GM21381 (cell line): Measurements from ENCODE around the gene KCTD14.
A peak's percentile ranks its signal among the peaks of the same experiment; 100 is the strongest.
"Not testable (repeated sequence)": the region's sequence is repeated elsewhere in the genome, so short reads cannot be mapped to it uniquely, and the experiment has no call there.

ENCODE experiments used
- ATAC-seq: cut with Tn5 transposase; IDR thresholded peaks from one replicate; pipeline ENCODE4 v1.9.1; 2021; ENCODE audit warnings: mild to moderate bottlenecking, moderate library complexity; ENCODE audit not compliant: unreplicated experiment

KCTD14 gene

DNA sequence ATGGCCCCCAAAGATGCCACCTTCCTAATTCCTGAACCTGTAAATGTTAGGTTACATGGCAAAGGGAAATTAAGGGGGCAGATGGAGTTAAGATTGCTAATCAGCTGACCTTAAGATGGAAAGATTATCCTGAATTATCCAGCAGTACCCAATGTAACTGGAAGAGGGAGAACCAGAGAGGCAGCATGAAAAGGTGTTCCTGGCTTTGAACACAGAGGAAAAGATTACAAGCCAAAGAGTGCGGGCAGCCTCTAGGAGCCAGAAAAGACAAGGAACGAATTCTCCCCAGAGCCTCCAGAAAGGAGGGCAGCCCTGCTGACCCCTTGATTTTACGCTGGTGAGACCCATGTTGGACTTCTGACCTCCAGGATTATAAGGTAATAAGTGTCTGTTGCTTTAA is 25.5 kb upstream of the KCTD14 start:
- no peak for ATAC-seq

DNA sequence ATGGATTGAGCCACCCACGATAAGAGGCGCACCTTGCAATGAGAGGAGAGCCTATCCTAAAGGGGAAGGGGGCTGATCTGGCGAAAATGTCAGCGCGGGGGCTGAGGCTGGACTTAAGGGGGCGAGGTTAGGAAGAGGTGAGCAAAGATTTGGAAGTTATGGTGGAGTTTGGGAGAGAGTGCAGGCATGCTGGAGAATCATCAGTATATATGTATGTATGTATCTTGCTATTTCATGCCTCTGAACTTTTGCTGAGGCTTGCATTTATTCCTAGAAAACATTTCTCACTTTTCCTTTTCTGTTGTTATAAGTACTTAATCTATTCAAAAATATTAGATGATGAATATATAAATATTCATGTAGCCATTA is 23.4 kb upstream of the KCTD14 start:
- no peak for ATAC-seq

DNA sequence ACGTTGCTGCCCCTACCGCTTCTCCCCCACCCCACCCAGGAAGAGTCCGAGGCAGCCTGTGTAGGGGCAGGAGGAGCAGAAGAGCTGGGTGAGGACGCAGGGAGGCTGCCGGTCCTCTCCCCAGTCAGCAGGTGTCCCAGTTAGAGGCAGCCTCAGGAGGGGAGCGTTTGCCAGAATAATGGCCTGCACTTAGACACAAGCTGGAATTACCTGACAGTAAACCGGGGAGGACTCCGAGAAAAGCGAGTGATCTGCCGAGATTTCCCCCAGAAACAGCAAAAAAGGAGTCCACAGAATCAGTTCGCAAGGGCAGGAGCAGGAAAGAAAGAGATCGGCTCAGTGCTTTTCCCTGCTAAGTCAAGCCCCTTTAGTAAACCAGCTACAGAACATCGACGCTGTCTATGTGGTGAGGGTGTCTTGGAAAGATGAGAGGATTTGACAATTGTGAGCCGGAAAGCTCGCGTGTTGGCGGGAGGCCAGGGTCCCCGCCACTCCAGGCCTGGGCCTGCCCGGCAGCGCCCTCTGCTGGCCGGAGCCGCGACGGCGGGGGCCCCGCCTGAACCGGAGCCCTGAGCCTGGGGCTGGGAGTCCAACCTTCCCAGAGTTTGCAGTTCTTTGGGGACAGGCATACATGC is 22.9 kb upstream of the KCTD14 start:
- peak; percentile 70 for ATAC-seq

DNA sequence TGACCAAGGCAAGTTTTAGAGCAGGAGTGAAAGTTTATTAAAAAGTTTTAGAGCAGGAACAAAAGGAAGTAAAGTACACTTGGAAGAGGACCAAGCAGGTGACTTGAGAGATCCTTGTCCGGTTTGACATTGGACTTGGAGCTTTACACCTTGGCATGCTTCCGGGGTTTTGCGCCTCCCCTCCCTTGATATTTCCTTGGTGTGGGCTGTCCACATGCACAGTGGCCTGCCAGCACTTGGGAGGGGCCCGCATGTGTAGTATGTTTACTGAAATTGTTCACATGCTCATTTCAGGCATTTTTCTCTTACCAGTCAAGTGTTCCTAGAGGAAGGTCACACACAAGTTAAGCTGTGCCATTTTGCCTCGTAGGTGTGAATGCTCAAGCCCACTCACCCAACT is 21.6 kb upstream of the KCTD14 start:
- ATAC-seq: no peak

DNA sequence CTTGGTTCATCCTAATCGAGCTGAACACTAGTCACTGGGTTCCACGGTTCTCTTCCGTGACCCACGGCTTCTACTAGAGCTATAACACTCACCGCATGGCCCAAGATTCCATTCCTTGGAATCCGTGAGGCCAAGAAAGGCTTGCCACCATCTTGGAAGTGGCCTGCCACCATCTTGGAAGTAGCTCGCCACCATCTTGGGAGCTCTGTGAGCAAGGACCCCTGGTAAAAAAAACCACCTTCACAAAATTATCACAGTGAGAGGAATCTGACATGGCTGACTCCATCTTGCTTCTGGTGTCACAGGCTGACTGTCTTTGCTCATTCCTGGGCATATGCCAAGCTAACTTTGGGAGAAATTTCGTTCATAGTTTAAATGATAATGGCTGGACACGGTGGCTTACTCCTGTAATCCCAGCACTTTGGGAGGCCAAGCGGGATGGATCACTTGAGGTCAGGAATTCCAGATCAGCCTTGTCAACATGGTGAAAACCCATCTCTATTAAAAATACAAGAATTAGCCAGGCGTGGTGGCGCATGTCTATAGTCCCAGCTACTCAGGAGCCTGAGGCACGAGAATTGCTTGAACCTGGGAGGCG is 18.9 kb upstream of the KCTD14 start:
- no peak for ATAC-seq

DNA sequence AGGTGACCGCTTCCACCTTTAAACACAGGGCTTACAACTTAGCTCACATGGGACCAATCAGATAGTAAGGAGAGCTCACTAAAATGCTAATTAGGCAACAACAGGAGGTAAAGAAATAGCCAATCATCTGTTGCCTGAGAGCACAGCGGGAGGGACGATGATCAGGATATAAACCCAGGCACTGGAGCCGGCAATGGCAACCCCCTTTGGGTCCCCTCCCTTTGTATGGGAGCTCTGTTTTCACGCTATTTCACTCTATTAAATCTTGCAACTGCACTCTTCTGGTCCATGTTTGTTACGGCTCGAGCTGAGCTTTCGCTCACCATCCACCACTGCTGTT is 18.3 kb upstream of the KCTD14 start:
- ATAC-seq: not testable (repeated sequence)

DNA sequence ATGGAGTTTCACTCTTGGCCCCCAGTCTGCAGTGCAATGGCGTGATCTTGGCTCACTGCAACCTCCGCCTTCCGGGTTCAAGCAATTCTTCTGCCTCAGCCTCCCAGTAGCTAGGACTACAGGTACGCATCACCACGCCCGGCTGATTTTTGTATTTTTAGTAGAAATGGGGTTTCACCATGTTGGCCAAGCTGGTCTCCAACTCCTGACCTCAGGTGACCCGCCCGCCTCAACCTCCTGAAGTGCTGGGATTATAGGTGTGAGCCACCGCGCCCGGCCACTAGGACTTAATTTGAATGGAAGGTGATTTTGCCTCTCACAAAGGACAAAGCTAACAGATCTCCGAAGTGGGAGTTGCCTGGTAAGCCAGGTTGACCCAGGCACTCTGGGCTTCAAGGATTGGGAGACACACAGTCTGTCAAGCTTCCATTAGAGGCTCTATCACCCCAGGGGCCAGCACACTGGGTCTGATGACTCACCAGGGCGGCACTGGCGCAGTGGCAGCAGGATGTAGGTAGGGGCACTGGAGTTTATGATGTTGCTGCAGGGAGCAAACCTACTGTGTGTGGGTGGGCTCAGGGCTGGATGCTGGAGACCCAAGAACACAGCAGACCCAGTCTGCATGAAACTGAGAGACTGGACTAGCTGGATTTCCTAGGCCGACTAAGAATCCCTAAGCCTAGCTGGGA is 17.8 kb upstream of the KCTD14 start:
- ATAC-seq: no peak

DNA sequence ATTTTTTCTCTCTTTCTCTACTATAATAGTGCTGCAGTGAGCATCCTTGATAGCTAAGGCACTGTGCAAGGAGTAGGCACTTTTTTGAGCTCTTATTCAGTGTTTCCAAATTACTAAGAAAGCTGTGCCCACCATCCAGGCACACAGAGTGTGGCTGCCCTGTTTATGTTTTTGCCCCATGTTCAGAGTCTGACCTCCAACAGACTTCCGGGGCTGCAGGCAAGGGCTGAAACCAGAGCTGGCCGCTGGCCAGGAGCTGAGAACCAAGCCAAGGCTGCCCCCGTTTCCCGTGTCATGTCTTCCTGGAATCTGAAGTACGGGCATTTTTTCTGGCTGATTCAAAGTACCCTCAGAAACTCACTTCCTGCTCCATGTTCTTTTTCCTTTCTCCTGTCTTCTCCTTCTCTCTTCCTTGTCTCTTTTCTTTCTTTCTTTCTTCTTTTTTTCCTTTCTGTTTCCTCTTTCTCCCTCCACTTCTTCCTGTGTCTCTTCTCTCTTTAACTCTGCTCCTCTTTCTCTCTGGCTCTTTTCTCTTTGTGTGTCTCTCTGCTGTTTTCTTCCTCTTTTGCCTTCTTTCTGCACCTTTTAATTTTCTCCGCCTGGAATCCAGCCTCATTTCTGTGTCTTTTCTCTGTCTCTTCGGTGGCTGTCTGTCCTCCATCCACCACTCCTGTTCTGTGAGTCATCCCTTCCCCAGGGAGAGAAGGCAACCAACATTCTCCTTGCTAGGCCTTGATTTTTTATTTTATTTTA is 17.0 kb upstream of the KCTD14 start:
- ATAC-seq: peak; percentile 72

DNA sequence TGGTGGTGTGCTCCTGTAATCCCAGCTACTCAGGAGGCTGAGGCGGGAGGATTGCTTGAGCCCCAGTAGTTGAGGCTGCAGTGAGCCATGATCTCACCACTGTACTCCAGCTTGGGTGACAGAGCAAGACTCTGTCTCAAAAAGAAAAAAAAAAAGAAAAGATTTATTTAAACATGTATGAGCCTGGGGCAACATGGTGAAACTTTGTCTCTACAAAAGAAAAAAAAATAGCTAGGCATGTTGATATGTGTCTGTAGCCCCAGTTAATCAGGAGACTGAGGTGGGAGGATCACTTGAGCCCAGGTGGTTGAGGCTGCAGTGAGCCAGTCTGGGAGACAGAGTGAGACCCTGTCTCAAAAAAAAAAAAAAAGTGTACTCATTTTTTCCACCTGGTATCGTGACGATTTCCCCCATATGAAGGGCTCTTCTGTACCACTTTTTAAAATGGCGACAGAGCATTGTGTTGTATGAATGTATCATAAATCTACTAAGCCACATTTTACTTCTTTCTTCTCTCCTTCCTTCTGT is 16.4 kb upstream of the KCTD14 start:
- ATAC-seq: peak; percentile 9

DNA sequence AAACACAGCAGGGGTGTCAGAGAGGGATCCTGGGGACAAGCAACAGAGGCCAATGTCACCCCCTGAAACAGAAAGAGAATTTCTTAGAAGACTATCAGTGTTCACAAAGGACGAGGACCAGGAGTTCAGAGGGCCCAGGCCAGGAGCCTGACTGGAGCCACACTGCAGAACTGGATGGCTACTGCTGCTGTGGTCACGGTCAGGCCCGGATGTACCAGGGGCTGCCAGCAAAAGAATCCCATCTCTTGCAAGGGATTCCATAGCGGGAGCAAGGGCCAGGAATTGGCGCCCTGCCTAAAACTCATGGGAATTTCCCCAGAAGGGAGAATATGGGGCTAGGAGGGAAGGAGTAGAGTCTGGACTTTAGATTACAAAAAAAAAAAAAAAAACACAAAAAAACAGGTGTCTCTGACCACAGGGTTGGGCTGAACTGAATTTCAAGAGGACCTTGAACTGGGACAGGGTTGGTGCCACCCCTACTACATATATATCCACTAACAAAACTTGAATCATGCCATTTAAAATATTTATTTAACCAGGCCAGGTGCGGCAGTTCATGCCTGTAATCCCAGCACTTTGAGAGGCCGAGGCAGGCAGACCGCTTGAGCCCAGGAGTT is 15.7 kb upstream of the KCTD14 start:
- ATAC-seq: no peak

DNA sequence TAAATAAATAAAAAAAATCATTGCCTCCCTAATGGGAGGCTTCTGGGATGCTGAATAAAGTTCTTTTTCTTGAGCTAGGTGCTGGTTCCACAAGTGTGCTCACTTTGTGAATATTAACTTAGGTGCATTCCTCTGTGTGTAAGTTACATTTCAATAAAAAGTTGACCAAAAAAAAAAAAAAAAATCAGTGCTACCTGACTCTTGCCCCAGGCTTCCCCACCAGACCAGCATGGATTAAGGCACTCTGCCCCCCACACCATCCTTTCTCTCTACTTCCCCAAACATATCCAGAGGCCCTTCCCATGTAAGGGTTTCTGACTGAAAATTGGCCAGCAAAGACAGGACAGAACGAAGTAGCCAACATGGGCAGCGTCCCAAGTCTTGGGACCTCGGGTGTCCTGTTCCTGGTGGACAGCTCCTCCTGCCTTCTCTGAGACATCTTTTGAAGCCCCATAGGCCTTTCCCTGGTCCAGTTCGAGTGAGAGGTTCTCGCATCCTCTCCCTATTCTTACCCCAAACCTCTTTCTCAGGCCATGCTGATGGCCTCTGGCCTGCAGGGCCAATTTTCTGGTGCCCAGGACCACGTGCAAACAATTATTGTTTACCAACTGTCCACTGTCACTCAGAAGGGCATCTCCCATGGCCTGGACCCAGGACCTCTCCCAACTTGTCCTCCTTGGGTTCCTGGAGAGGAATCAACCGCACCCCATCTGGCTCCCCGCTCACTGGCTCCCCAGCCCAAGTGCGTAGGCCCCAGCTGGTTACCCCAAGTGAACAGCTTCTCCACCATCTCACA is 14.9 kb upstream of the KCTD14 start:
- ATAC-seq: no peak

DNA sequence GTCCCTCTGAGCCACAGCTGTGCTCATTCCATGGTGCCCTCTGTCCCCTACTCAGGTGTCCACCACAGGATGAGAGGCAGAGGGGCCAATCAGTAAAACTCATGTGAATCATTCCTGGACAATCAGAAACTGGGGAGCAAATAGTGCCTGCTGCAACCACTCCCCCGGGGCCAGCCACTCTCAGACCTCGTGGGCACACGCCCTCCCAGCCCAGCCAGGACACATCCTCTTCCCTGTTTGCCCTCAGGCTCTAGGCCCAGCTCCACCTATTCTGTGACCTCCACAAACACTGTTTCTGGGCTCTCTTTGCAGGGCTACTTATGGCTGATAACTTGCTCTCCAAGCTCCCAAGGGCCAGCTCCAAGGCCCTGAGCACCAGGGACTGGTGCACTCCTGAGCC is 14.0 kb upstream of the KCTD14 start:
- no peak for ATAC-seq

DNA sequence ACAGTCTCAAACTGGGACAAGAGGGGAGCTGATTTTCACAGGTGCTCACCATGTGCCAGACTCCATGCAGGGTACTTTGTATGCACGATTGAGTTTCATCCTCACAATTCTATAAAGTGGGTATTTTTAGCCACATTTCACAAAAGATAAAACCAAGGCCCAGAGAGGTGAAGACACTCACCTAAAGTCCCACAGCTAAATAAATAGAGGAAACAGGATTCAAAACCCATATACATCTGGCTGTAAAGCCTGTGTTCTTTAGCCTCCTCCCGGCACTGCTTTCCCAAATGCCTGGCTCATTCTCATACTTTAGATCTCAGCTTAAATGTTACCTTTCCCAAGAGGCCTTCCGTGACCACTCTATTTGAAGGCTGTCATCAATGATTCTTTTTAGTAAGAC is 13.2 kb upstream of the KCTD14 start:
- no peak for ATAC-seq

DNA sequence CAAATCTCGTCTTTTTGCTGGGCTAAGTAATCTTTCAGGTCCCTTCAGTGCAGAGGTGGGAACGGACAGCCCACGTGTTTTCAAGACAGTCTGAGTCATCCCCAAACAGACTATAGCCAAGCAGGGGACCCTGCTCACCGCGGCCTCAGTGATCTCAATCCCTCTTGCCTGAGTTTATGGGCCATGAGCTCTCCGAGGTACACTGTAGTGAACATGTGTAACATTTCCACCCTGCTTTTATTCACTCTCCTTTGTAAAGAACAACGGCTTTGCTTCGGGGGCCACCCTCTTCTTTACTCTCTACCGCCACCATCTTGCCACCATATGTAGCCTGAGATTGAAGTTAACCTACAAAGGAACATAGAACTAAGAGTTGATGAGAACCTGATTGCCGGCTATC is 11.5 kb upstream of the KCTD14 start:
- no peak for ATAC-seq

DNA sequence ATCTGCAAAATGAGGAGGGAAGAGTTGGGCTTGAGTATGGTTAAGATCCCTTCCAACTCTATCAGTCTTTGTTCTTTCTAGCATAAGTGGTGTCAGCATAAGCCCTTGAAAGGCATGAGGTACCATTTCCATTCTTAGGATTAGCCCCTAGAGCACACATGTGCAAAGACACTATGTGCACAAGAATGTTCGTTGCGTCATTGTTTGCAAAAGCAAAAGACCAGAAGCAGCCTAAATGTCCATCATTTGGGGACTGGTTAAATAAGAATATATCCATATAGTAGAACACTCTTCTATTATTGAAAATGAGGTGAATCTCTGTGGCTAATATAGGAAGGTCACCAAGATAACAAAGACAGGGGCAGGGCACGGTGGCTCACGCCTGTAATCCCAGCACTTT is 10.0 kb upstream of the KCTD14 start:
- ATAC-seq: no peak

DNA sequence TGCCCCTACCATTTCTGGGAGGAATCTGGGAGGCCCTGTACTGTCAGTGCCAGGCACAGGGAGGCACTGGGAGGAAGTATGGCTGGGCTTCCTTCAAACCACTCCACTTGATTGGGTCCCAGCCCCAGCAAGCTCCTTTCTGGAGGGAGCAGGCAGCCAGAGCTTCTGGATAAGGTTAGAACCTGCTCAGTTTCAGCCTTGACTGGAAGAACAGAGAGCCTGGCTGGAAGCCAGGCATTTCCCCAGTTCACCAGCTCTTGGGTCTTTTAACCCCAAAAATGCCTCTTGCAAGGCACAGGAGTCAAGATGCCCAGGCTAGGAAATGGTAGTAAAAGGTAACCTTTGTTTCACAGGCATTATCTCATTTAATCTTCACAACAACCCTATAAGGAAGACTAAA is 9.0 kb upstream of the KCTD14 start:
- ATAC-seq: no peak

DNA sequence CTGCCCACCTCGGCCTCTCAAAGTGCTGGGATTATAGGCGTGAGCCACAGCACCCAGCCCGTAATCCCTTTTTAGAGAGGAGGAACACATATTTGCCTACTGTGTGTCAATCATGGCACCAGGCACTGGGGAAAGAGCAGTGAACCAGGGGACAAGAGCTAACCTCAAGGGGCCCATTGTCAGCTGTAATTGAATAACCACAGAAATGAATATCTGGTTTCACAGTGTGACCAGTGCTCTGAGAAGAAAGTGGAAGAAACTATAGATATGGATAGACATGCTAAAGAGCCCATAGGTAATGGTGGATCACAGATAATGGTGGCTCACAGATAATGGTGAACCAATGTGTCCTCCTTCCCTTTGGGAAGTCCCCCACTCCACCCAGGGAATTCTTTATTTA is 8.6 kb upstream of the KCTD14 start:
- peak; percentile 88 for ATAC-seq

DNA sequence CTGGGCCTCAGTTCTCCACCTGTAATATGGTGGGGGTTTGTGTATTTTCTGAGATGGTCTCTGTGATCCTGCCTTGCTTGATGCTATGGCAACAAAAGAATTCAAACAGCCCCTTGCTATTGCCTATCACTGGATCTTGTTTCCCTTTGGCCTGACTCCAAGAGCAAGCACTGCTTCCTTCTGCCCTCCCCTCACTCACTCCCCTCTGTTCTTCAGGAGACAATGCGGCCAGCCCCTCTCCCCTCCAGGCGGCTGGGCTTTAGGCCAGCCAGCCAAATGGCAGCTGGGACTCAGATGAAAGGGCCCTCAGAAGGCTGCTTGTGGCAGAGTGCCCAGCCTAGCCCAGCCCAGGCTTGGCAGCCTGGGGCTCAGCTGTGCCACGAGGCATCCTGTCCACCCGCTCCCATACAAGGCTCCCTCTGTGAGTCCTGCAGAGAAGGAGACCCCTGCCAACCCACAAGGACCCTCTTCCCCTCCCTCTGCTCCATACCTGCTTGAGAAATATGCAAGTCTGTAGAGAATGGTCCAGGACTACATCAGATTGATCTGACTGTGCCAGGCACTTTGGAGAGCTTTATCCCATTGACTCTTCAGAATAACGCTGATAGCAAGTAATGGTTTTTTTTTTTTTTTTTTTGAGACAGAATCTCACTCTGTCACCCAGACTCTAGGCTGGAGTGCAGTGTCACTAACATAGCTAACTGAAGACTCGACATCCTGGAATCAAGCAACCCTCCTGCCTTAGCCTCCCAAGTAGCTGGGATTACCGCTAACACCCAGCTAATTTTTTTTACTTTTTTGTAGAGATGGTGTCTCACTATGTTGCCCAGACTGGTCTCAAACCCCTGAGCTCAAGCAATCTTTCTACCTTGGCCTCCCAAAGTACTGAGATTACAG is 7.6 kb upstream of the KCTD14 start:
- ATAC-seq: no peak

DNA sequence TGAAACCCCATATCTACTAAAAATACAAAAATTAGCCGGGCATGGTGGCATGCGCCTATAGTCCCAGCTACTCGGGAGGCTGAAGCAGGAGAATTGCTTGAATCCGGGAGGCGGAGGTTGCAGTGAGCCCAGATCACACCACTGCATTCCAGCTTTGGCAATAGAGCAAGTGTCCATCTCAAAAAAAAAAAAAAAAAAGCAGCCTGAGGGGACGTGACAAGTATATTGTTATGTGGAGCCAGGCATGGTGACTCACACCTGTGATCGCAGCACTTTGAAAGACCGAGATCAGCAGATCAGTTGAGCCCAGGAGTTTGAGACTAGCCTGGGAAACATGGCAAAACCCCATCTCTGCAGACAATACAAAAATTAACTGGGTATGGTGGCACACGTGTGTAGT is 5.3 kb upstream of the KCTD14 start:
- not testable (repeated sequence) for ATAC-seq

DNA sequence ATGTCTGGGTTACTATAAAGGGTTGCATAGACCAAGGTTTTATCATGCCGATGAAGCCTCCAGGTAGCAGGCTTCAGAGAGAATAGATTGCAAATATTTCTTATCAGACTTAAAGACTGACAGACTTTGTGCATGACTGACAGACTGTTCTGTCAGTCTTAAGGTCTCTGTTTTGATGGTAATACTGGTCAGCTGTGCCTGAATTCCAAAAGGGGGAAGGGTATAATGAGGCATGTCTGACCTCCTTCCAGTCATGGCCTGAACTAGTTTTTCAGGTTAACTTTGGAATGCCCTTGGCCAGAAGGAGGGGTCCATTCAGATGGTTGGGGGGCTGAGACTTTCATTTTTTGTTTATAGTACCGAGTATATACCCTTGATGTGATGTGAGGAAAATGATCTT is 4.7 kb upstream of the KCTD14 start:
- ATAC-seq: no peak
